Mesenchymal stem cell (in vitro differentiated cells and primary cell): ENCODE results near the gene AGK.

Experiments used
- DNase-seq: peaks from one replicate; pipeline ENCODE4 v3.0.0-alpha.2; 2013
- H2AFZ ChIP-seq: one replicate; pipeline ENCODE4 v1.6.1; 2013; ENCODE audit warnings: low read depth, mild to moderate bottlenecking, control low read depth, inconsistent platforms, low read length, moderate library complexity
- H2AK5ac ChIP-seq: 2 replicates; pipeline ENCODE4 v1.6.1; 2013; ENCODE audit warnings: low read length, moderate library complexity, mild to moderate bottlenecking, inconsistent platforms; ENCODE audit not compliant: severe bottlenecking
- H2BK120ac ChIP-seq: one replicate; pipeline ENCODE4 v1.6.1; 2013; ENCODE audit warnings: low read depth, mild to moderate bottlenecking, inconsistent platforms, low read length, moderate library complexity
- H2BK12ac ChIP-seq, 2 experiments: one replicate each; pipeline ENCODE4 v1.6.1; 2013; ENCODE audit warnings: inconsistent platforms in 2 of 2, low read length in 2 of 2, mild to moderate bottlenecking in 2 of 2, moderate library complexity in 2 of 2, control low read depth in 1 of 2
- H2BK15ac ChIP-seq: one replicate; pipeline ENCODE4 v1.6.1; 2013; ENCODE audit warnings: mild to moderate bottlenecking, low read depth, inconsistent platforms; ENCODE audit not compliant: poor library complexity, severe bottlenecking
- H2BK5ac ChIP-seq: 2 replicates; pipeline ENCODE4 v1.6.1; 2013; ENCODE audit warnings: low read depth, mild to moderate bottlenecking, low read length, control low read depth, inconsistent platforms; ENCODE audit not compliant: poor library complexity, severe bottlenecking
- H3K14ac ChIP-seq, 2 experiments: one replicate each; pipeline ENCODE4 v1.6.1; 2013; ENCODE audit warnings: inconsistent platforms in 2 of 2, low read length in 2 of 2, control low read depth in 1 of 2, mild to moderate bottlenecking in 1 of 2, moderate library complexity in 1 of 2
- H3K18ac ChIP-seq, 2 experiments: one replicate each; pipeline ENCODE4 v1.6.1; 2013; ENCODE audit warnings: inconsistent platforms in 2 of 2, low read length in 2 of 2, control low read depth in 1 of 2, low read depth in 1 of 2, mild to moderate bottlenecking in 1 of 2
- H3K23ac ChIP-seq, 2 experiments: one replicate each; pipeline ENCODE4 v1.6.1; 2013; ENCODE audit warnings: inconsistent platforms in 2 of 2, low read length in 2 of 2, mild to moderate bottlenecking in 2 of 2, moderate library complexity in 2 of 2, control low read depth in 1 of 2
- H3K27ac ChIP-seq: 2 replicates; pipeline ENCODE4 v1.5.1; 2013; ENCODE audit warnings: mild to moderate bottlenecking, moderate library complexity, low read length, control low read depth, inconsistent platforms; ENCODE audit not compliant: poor library complexity, severe bottlenecking
- H3K27me3 ChIP-seq, 2 experiments: 2 replicates each; pipeline versions ENCODE4 v1.6.1 to v1.7.0; 2013; ENCODE audit warnings: low read length in 2 of 2, mild to moderate bottlenecking in 2 of 2, moderate library complexity in 2 of 2, control low read depth in 1 of 2, inconsistent platforms in 1 of 2; ENCODE audit not compliant: control insufficient read depth in 1 of 2, insufficient read depth in 1 of 2
- H3K36me3 ChIP-seq, 2 experiments: 2 replicates each; pipeline versions ENCODE4 v1.6.1 to v1.7.0; 2013; ENCODE audit warnings: low read length in 2 of 2, control low read depth in 1 of 2, inconsistent platforms in 1 of 2, low read depth in 1 of 2, mild to moderate bottlenecking in 1 of 2; ENCODE audit not compliant: insufficient read depth in 2 of 2, control insufficient read depth in 1 of 2
- H3K4ac ChIP-seq, 2 experiments: one replicate each; pipeline ENCODE4 v1.6.1; 2013; ENCODE audit warnings: inconsistent platforms in 2 of 2, low read length in 2 of 2, mild to moderate bottlenecking in 2 of 2, moderate library complexity in 2 of 2, control low read depth in 1 of 2, low read depth in 1 of 2
- H3K4me1 ChIP-seq: 2 replicates; pipeline ENCODE4 v1.6.1; 2013; ENCODE audit warnings: low read depth, low read length, control low read depth; ENCODE audit not compliant: control insufficient read depth, insufficient read depth
- H3K4me2 ChIP-seq: 2 replicates; pipeline ENCODE4 v1.6.1; 2013; ENCODE audit warnings: low read length, mild to moderate bottlenecking, inconsistent platforms; ENCODE audit not compliant: poor library complexity, severe bottlenecking
- H3K4me3 ChIP-seq, 2 experiments: 2 replicates each; pipeline versions ENCODE4 v1.5.1 to v1.7.0; 2013; ENCODE audit warnings: low read length in 2 of 2, mild to moderate bottlenecking in 2 of 2, control low read depth in 1 of 2, low read depth in 1 of 2; ENCODE audit not compliant: insufficient read depth in 1 of 2
- H3K79me1 ChIP-seq: replicated peaks from 2 replicates; pipeline ENCODE4 v1.6.1; 2013; ENCODE audit warnings: mild to moderate bottlenecking, control low read depth, low read length, inconsistent platforms; ENCODE audit not compliant: poor library complexity, severe bottlenecking
- H3K9ac ChIP-seq: 2 replicates; pipeline ENCODE4 v1.7.0; 2013; ENCODE audit warnings: mild to moderate bottlenecking, low read length, moderate library complexity
- H3K9me3 ChIP-seq: 2 replicates; pipeline ENCODE4 v1.7.0; 2013; ENCODE audit warnings: mild to moderate bottlenecking, low read length; ENCODE audit not compliant: control insufficient read depth
- H4K8ac ChIP-seq: one replicate; pipeline ENCODE4 v1.6.1; 2013; ENCODE audit warnings: inconsistent platforms, mild to moderate bottlenecking, low read length, moderate library complexity
- H4K91ac ChIP-seq: one replicate; pipeline ENCODE4 v1.6.1; 2013; ENCODE audit warnings: mild to moderate bottlenecking, low read length, inconsistent platforms
- WGBS: methylation state at CpG from one replicate; pipeline ENCODE4 v1.1.7; 2013; ENCODE audit warnings: mixed read lengths; 5-methylcytosine and 5-hydroxymethylcytosine counted together

AGK gene

DNA sequence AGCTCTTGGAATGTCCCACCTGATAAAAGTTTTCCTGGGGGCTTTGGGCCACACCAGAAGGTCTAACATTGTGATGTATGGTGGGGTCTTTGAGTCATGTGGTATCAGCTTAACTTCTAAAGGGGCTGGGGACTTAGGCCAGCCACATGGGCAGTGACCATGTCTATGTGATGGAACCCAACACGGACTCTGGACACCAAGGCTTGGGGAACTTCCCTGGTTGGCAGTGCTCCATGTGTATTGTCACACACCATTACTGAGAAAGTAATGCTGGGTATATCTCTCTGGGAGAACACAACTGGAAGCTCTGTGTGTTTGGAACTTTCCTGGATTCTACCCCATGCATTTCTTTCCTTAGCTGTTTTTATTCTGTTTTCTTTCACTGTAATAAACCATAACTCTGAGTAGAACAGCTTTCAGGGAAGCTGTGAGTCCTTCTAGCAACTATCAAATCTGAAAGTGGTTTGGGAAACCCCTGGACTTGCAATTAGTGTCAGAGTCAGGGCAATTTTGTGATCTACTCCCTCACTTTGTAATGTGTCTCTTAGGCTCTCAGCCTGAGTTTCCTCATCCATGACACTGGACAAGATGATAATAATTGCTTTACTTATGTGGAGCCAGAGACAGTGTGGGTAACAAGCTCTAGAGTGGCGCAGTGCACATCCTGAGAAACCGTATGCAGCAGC is 28.4 kb upstream of the AGK start:
- no peak overlapping the region for H3K9ac ChIP-seq
- H4K91ac ChIP-seq, result no peak overlapping the region
- H3K79me1 ChIP-seq, result no peaks in the 10 kb centered on the region
- H3K4me1 ChIP-seq, result no peaks in the 10 kb centered on the region
- H3K9me3 ChIP-seq, result no peaks in the 10 kb centered on the region
- H3K18ac ChIP-seq, result no peak overlapping the region
- 73% methylated on average over 3 of the region's 3 CpGs for WGBS
- no peak for DNase-seq
- no peaks in the 10 kb centered on the region for H3K36me3 ChIP-seq
- H2AFZ ChIP-seq, result no peak overlapping the region
- no peak overlapping the region for H3K4me3 ChIP-seq
- no peak overlapping the region for H3K27ac ChIP-seq
- peaks cover 1 to 10% of the 10 kb centered on the region in 2 experiments for H3K27me3 ChIP-seq
- no peak overlapping the region for H2BK12ac ChIP-seq
- no peak overlapping the region for H2AK5ac ChIP-seq
- no peak overlapping the region for H3K4ac ChIP-seq
- H3K23ac ChIP-seq, result no peak overlapping the region
- no peak overlapping the region for H4K8ac ChIP-seq
- no peak overlapping the region for H2BK15ac ChIP-seq
- H3K14ac ChIP-seq, result no peak overlapping the region
- no peak overlapping the region for H2BK120ac ChIP-seq
- no peak overlapping the region for H3K4me2 ChIP-seq
- no peak overlapping the region for H2BK5ac ChIP-seq

DNA sequence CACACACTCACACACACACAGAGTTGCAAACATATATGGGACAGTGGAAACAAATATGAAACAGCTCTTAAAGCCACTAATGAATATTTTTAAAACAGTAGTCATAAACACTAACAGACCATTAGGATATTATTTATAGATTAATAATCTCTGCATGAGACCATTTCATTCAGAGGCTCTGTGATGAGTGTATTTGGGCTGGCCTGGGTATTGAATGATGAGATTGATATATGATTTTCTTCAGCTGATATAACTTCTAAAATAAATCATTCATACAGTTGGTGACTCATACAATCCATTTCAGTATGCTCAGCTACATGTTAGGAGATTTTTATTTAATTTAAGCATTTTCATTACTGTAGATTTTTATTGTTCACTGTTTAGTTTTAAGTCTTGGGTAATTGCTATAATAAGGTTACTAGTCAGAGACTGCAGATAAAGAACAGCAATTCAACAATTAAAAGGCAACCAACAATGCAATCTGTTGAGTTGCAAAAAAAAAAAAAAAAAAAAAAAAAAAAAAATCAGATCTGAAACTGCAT is 25.2 kb upstream of the AGK start:
- Histone ChIP-seq H2BK12ac (no peak overlapping the region), H3K79me1 (no peaks in the 10 kb centered on the region), H2AFZ (no peak overlapping the region), H3K4ac (no peak overlapping the region), H3K27ac (no peak overlapping the region), H4K8ac (no peak overlapping the region), H3K23ac (no peak overlapping the region), H2BK15ac (no peak overlapping the region), H3K4me2 (no peak overlapping the region), H3K14ac (no peak overlapping the region), H2AK5ac (no peak overlapping the region), H3K4me3 (no peak overlapping the region), H3K27me3 (peaks cover 7 to 15% of the 10 kb centered on the region in 2 experiments), H3K4me1 (no peaks in the 10 kb centered on the region), H3K9ac (no peak overlapping the region), H2BK120ac (no peak overlapping the region), H3K18ac (no peak overlapping the region), H3K9me3 (no peaks in the 10 kb centered on the region), H4K91ac (no peak overlapping the region), H3K36me3 (no peaks in the 10 kb centered on the region), H2BK5ac (no peak overlapping the region)
- DNase-seq, result no peak

DNA sequence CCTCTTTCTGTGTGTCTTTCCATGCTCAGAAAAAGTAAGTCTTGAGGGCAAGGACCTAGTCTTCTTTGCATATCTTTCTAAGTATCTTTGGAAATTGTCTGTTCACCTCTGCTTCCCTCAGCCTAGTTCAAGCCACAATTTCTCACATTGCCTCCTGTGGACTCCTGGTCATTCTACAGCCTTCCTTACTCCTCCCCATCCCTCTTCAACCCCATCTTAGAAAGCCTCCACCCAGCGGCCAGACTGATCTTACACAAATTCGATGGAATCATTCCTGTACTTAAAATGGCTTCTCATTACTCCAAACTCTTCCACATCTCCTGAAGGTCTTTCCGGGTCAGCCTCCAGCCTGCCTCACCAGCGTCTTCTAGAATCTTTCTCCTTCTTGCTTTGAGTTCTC is 24.1 kb upstream of the AGK start:
- no peak overlapping the region for H2AFZ ChIP-seq
- no peaks in the 10 kb centered on the region for H3K9me3 ChIP-seq
- no peak overlapping the region for H3K23ac ChIP-seq
- no peak overlapping the region for H3K27ac ChIP-seq
- H4K91ac ChIP-seq, result no peak overlapping the region
- H2AK5ac ChIP-seq, result no peak overlapping the region
- H2BK12ac ChIP-seq, result no peak overlapping the region
- H3K4me3 ChIP-seq, result no peak overlapping the region
- no peak overlapping the region for H3K4me2 ChIP-seq
- H3K18ac ChIP-seq, result no peak overlapping the region
- WGBS, result 82% methylated on average over 4 of the region's 4 CpGs
- H3K79me1 ChIP-seq, result no peaks in the 10 kb centered on the region
- no peak overlapping the region for H2BK15ac ChIP-seq
- H3K14ac ChIP-seq, result no peak overlapping the region
- H3K4me1 ChIP-seq, result no peaks in the 10 kb centered on the region
- no peak overlapping the region for H3K9ac ChIP-seq
- no peak for DNase-seq
- H2BK120ac ChIP-seq, result no peak overlapping the region
- H4K8ac ChIP-seq, result no peak overlapping the region
- no peak overlapping the region for H2BK5ac ChIP-seq
- H3K27me3 ChIP-seq, result peaks cover 7 to 15% of the 10 kb centered on the region in 2 experiments
- no peaks in the 10 kb centered on the region for H3K36me3 ChIP-seq
- no peak overlapping the region for H3K4ac ChIP-seq

DNA sequence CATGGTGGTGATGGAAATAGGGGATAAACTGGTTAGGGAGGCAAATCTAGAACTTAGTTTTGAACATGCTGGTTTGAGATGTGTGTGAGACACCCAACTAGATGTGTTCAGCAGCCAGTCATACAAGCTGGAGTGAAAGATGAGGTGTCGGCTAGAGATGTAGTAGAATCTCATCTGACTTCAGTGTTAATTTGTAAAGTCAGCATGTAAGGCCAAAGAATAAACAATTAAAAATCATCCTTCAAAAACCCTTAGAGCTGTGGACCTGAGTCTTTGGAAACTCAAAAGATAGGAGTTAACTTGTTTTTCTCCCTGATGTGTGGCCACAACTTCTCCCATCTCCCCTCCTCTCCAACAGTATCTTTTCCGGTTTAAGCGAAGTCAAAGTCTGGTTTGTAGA is 22.8 kb upstream of the AGK start:
- WGBS, result 100% methylated on average over 1 of the region's 3 CpGs
- Histone ChIP-seq H3K4ac (no peak overlapping the region), H4K91ac (no peak overlapping the region), H2BK12ac (no peak overlapping the region), H3K4me3 (no peak overlapping the region), H2AK5ac (no peak overlapping the region), H2AFZ (no peak overlapping the region), H3K27me3 (peaks cover 7 to 10% of the 10 kb centered on the region in 2 experiments), H3K18ac (no peak overlapping the region), H3K27ac (no peak overlapping the region), H3K4me2 (no peak overlapping the region), H3K23ac (no peak overlapping the region), H3K36me3 (no peaks in the 10 kb centered on the region), H3K79me1 (no peaks in the 10 kb centered on the region), H3K4me1 (no peaks in the 10 kb centered on the region), H3K9ac (no peak overlapping the region), H3K9me3 (no peaks in the 10 kb centered on the region), H4K8ac (no peak overlapping the region), H3K14ac (no peak overlapping the region), H2BK120ac (no peak overlapping the region), H2BK15ac (no peak overlapping the region), H2BK5ac (no peak overlapping the region)
- no peak for DNase-seq
